ENCODE data around the gene AP4M1.
"Not testable (repeated sequence)": the region's sequence is repeated elsewhere in the genome, so short reads cannot be mapped to it uniquely, and the experiment has no call there.

Gene AP4M1

DNA sequence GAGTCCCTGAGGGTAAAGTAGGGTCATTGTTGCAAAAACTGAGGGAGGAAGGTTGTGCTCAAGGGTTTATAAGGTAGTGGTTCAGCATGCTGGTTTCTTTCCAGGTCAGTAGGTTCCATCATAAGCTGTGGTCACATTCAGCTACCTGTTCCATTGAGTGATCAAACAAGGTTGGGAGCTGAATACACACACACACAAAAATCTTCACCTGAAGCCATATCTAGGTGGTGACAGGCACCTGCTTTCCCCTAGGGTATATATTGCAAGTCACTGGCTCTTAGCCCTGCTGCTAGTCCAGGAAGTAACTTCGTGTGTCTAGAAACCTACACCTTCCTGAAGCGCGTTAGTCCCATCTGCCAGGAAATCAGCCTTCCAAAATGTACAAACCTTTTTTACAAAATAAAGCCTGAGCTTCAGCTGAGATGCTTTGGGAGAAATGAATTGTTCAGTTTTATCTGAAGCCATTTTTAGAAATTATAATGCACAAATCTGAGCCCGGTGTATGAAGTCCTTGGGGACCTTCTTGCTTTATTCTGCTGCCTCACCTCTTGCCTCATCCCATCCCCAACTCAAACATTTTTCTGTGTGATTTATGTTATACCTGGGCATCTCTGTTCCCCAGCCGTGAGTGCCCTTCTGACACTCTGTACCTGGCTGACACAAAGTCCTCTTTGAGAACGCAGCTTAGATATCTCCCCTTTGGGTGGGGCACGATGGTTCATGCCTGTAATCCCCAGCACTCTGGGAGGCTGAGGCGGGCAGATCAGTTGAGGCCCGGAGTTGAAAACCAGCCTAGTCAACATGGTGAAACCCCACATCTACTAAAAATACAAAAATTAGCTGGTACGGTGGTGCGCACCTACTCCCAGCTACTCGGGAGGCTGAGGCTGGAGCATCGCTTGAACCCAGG is 36.7 kb downstream of the AP4M1 start:
- Histone ChIP-seq H3K4me3 (ENCODE audit: low read depth, low read length) (no peak overlapping the region), H2AFZ (ENCODE audit: low read length, unreplicated experiment) (no peak overlapping the region), H3K36me3 (ENCODE audit: insufficient read depth, low read length) (no peaks in the 10 kb centered on the region), H3K4me1 (ENCODE audit: control insufficient read depth, insufficient read depth, low read length, unreplicated experiment) (no peaks in the 10 kb centered on the region), H3K27me3 (ENCODE audit: insufficient read depth, low read length) (no peaks in the 10 kb centered on the region), H3K27ac (ENCODE audit: low read depth, low read length) (no peak overlapping the region), H3K79me2 (ENCODE audit: control insufficient read depth, insufficient read depth, low read length, unreplicated experiment) (no peaks in the 10 kb centered on the region)

DNA sequence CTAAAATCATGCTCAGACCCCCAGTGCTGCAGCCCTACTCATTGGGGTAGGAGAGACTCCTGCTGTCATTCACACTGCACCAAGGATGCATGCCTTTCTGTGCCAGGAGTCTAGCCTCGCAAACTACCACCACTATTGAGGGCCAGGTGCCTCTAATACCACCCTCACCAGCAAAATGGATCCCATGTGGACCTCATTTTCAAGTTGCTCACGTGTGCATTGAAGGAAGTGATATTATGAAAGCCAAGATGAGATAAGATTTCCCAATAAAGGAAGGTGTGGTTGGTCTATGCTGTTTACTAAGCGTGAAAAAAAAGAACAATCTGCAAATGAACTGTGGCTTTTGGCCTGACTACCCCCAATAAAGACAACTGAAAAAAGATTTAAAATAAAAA is 40.1 kb downstream of the AP4M1 start:
- no peaks in the 10 kb centered on the region for H3K36me3 ChIP-seq (ENCODE audit: insufficient read depth, low read length)
- H2AFZ ChIP-seq (ENCODE audit: low read length, unreplicated experiment): no peak overlapping the region
- H3K79me2 ChIP-seq (ENCODE audit: control insufficient read depth, insufficient read depth, low read length, unreplicated experiment): no peaks in the 10 kb centered on the region
- no peaks in the 10 kb centered on the region for H3K4me1 ChIP-seq (ENCODE audit: control insufficient read depth, insufficient read depth, low read length, unreplicated experiment)
- no peaks in the 10 kb centered on the region for H3K27me3 ChIP-seq (ENCODE audit: insufficient read depth, low read length)
- no peak overlapping the region for H3K4me3 ChIP-seq (ENCODE audit: low read depth, low read length)
- no peak overlapping the region for H3K27ac ChIP-seq (ENCODE audit: low read depth, low read length)

DNA sequence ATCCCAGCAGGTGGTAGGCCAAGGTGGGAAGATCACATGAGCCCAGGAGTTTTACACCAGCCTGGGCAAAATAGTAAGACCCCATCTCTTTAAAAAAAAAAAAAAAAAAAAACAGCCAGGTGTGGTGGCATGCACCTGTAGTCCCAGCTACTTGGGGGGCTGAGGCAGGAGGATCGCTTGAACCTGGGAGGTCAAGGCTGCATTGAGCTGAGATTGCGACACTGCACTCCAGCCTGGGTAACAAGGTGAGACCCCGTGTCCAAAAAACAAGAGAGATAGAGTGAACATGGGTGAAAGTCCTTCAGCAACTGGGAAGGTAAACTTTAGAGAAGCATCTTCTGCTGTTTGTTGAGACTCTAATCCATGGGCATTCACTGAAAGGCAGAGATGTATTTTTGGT is 41.0 kb downstream of the AP4M1 start:
- Histone ChIP-seq H3K27ac (ENCODE audit: low read depth, low read length) (no peak overlapping the region), H3K4me1 (ENCODE audit: control insufficient read depth, insufficient read depth, low read length, unreplicated experiment) (no peaks in the 10 kb centered on the region), H3K4me3 (ENCODE audit: low read depth, low read length) (no peak overlapping the region), H3K36me3 (ENCODE audit: insufficient read depth, low read length) (no peaks in the 10 kb centered on the region), H2AFZ (ENCODE audit: low read length, unreplicated experiment) (no peak overlapping the region), H3K79me2 (ENCODE audit: control insufficient read depth, insufficient read depth, low read length, unreplicated experiment) (no peaks in the 10 kb centered on the region), H3K27me3 (ENCODE audit: insufficient read depth, low read length) (no peaks in the 10 kb centered on the region)

DNA sequence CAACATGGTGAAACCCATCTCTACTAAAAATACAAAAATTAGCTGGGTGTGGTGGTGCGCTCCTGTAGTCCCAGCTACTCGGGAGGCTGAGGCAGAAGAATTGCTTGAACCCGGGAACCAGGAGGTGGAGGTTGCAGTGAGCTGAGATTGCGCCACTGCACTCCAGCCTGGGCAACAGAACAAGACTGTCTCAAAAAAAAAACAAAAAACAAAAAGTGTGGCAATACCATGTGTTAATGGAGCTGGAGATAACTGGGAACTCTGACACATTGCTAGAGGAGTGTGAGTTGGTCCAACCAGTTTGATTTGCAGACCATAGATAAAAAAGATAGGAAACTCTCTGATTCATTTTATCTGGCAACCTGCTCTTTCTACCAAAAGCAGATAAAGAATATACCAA is 44.9 kb downstream of the AP4M1 start:
- not testable (repeated sequence) for H3K4me1 ChIP-seq (ENCODE audit: control insufficient read depth, insufficient read depth, low read length, unreplicated experiment); H2AFZ ChIP-seq (ENCODE audit: low read length, unreplicated experiment); H3K27me3 ChIP-seq (ENCODE audit: insufficient read depth, low read length); H3K4me3 ChIP-seq (ENCODE audit: low read depth, low read length); H3K36me3 ChIP-seq (ENCODE audit: insufficient read depth, low read length); H3K27ac ChIP-seq (ENCODE audit: low read depth, low read length)
- peaks cover 13% of the 10 kb centered on the region for H3K79me2 ChIP-seq (ENCODE audit: control insufficient read depth, insufficient read depth, low read length, unreplicated experiment)

DNA sequence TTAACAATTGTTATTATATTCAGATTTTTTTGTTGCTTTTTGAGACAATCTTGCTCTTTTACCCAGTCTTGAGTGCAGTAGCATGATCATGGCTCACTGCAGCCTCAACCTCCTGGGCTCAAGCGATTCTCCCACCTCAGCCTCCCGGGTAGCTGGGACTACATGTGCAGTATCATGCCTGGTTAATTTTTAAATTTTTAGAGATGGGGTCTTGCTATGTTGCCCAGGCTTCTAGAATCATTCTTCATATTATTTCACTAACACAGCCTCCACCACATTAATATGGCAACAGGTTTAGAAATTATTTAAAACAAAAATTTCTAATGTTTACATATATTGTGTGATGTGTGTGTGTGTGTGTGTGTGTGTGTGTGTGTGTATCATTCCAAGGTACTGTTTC is 45.8 kb downstream of the AP4M1 start:
- H3K79me2 ChIP-seq (ENCODE audit: control insufficient read depth, insufficient read depth, low read length, unreplicated experiment): peaks cover 13% of the 10 kb centered on the region
- H2AFZ ChIP-seq (ENCODE audit: low read length, unreplicated experiment): no peak overlapping the region
- no peaks in the 10 kb centered on the region for H3K27me3 ChIP-seq (ENCODE audit: insufficient read depth, low read length)

DNA sequence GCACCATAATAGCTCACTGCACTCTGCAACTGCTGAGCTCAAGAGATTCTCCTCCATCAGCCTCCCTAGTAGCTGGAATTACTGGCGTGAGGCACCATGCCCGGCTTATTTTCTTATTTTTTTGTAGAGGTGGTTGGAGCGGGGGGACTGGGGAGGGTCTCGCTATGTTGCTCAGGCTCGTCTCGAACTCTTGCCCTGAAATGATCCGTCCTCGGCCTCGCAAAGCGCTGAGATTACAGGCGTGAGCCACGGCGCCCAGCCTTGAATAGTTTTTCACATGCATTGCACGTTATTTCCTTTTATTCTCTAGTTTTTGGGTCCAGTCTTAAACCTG is 46.7 kb downstream of the AP4M1 start:
- Histone ChIP-seq H3K79me2 (ENCODE audit: control insufficient read depth, insufficient read depth, low read length, unreplicated experiment) (peaks cover 15% of the 10 kb centered on the region), H3K4me3 (ENCODE audit: low read depth, low read length) (peak overlapping the region; percentile 100), H2AFZ (ENCODE audit: low read length, unreplicated experiment) (peak overlapping the region; percentile 92)

More for the DNA sequence above, 45.8 kb downstream of the AP4M1 start:
- H3K27ac ChIP-seq (ENCODE audit: low read depth, low read length): no peak overlapping the region
- peaks cover 7% of the 10 kb centered on the region for H3K4me1 ChIP-seq (ENCODE audit: control insufficient read depth, insufficient read depth, low read length, unreplicated experiment)
- no peak overlapping the region for H3K4me3 ChIP-seq (ENCODE audit: low read depth, low read length)
- no peaks in the 10 kb centered on the region for H3K36me3 ChIP-seq (ENCODE audit: insufficient read depth, low read length)

DNA sequence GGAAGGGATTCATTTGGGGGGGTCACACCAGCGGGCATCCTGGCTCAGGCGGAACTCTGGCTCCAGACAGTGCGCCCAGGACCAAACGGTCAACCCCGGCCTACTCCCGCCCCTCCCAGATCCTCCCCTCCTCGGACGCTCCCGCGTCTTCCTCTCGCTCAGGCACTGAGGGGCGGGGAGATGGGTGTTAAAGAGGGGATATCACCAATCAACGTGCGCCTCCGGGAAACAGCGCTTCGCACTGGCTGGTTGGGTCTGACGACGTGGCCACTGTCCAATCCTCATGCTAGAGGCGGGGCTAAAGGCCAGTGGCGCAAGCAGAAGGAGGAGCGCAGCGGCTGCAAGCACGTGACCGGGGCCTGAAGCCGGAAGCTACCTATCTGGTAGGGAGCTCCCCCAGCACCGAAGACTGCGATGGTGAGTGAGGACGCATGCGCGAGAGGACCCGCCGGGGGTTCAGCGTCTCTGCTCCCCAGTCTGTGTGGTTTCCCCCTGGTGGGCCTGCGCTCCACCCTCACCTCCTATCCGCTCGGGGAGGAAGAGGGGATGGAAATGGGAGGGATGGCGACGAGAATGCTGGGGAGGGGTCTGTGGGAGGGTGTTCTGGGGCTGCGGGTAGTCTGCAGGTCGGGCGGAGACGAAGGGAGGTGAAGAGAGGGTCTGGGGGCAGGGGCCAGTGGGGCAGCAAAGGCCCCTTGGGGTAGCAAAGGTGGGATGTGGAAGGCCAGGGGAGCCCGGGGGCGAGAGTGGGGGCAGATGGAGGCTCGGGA is 47.3 kb downstream of the AP4M1 start, which contains the start of gene LAMTOR4:
Gene LAMTOR4, plus strand, starts transcription at position 360 of the 770 bp plus-strand sequence. Its CDS starts 55 bp downstream, at position 415.
- peaks cover 10% of the 10 kb centered on the region for H3K4me1 ChIP-seq (ENCODE audit: control insufficient read depth, insufficient read depth, low read length, unreplicated experiment)
- H3K27me3 ChIP-seq (ENCODE audit: insufficient read depth, low read length): no peaks in the 10 kb centered on the region
- H3K27ac ChIP-seq (ENCODE audit: low read depth, low read length): peak within 1 kb of the TSS; percentile 41; the same call in 1 of the 2 replicates
- peak within 1 kb of the TSS; percentile 100 for H3K4me3 ChIP-seq (ENCODE audit: low read depth, low read length)
- no peaks in the 10 kb centered on the region; the same call in 1 of the 2 replicates for H3K36me3 ChIP-seq (ENCODE audit: insufficient read depth, low read length)
- peak within 1 kb of the TSS; percentile 100 for H2AFZ ChIP-seq (ENCODE audit: low read length, unreplicated experiment)
- peaks cover 16% of the 10 kb centered on the region for H3K79me2 ChIP-seq (ENCODE audit: control insufficient read depth, insufficient read depth, low read length, unreplicated experiment)

More for the DNA sequence above, 46.7 kb downstream of the AP4M1 start:
- no peaks in the 10 kb centered on the region; the same call in 1 of the 2 replicates for H3K36me3 ChIP-seq (ENCODE audit: insufficient read depth, low read length)
- no peak overlapping the region for H3K27ac ChIP-seq (ENCODE audit: low read depth, low read length)
- H3K27me3 ChIP-seq (ENCODE audit: insufficient read depth, low read length): no peaks in the 10 kb centered on the region
- H3K4me1 ChIP-seq (ENCODE audit: control insufficient read depth, insufficient read depth, low read length, unreplicated experiment): peaks cover 7% of the 10 kb centered on the region

DNA sequence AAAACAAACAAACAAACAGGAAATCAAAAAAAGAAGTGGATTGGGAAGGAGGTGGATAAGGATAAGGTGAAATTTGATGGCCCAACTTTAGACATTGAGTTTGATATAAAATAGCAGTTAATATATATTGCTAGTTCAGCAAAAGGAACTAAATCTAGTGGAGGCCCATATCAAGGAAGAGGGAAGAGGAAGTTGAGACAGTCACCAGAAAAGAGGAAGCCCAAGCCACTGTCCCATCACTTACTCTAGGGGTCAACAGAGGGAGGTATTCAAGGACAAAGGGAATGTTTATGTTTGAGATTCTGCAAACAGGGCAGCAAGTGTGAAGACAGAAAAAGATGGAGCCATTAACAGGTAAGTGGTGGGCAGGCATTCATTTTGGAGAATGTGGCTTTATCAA is 51.0 kb downstream of the AP4M1 start:
- H3K27ac ChIP-seq (ENCODE audit: low read depth, low read length): no peak overlapping the region
- no peaks in the 10 kb centered on the region; the same call in none of the 2 replicates for H3K36me3 ChIP-seq (ENCODE audit: insufficient read depth, low read length)
- peaks cover 17% of the 10 kb centered on the region for H3K79me2 ChIP-seq (ENCODE audit: control insufficient read depth, insufficient read depth, low read length, unreplicated experiment)
- no peak overlapping the region for H2AFZ ChIP-seq (ENCODE audit: low read length, unreplicated experiment)
- peaks cover 22% of the 10 kb centered on the region for H3K4me1 ChIP-seq (ENCODE audit: control insufficient read depth, insufficient read depth, low read length, unreplicated experiment)
- no peaks in the 10 kb centered on the region for H3K27me3 ChIP-seq (ENCODE audit: insufficient read depth, low read length)
- no peak overlapping the region for H3K4me3 ChIP-seq (ENCODE audit: low read depth, low read length)

DNA sequence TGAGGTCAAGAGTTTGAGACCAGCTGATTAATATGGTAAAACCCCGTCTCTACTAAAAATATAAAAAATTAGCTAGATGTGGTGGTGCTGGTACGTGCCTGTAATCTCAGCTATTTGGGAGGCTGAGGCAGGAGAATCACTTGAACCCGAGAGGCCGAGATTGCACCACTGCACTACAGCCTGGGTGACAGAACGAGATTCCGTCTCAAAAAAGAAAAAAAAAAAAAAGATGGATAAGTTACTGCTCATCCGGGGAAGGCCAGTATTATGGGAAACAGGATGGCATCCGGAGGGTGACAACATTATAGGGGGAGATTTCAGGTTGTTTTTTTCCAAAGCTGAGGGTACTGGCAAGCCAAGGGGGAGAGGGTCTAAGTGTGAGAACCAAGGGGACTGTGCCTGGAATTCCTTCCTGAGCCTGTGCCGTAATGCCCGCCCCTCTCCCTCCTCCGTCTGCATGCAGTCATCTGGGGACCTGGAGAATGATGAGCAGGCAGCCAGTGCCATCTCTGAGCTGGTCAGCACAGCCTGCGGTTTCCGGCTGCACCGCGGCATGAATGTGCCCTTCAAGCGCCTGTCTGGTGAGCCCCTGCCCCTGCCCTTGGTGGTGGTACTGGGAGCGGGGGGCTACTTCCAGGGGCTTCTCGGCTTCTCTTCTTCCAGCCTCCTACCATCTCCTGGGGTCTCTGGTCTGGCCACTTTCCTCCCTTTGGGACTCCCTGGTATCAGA is 51.7 kb downstream of the AP4M1 start:
- peaks cover 24% of the 10 kb centered on the region for H3K79me2 ChIP-seq (ENCODE audit: control insufficient read depth, insufficient read depth, low read length, unreplicated experiment)
- no peaks in the 10 kb centered on the region; the same call in none of the 2 replicates for H3K36me3 ChIP-seq (ENCODE audit: insufficient read depth, low read length)
- peaks cover 26% of the 10 kb centered on the region for H3K4me1 ChIP-seq (ENCODE audit: control insufficient read depth, insufficient read depth, low read length, unreplicated experiment)
- H3K27ac ChIP-seq (ENCODE audit: low read depth, low read length): no peak overlapping the region
- no peaks in the 10 kb centered on the region for H3K27me3 ChIP-seq (ENCODE audit: insufficient read depth, low read length)
- H2AFZ ChIP-seq (ENCODE audit: low read length, unreplicated experiment): no peak overlapping the region
- no peak overlapping the region for H3K4me3 ChIP-seq (ENCODE audit: low read depth, low read length)

All from ACC112 (cell line).